Hepatocyte (in vitro differentiated cells): Measurements from ENCODE around the gene ALG3. TPM values are rescaled to one million over a fixed set of nuclear protein-coding genes. Genes with fewer than 3 reads are reported as not detected.
A peak's percentile ranks its signal among the peaks of the same experiment; 100 is the strongest.
"Not testable (repeated sequence)": the region's sequence is repeated elsewhere in the genome, so short reads cannot be mapped to it uniquely, and the experiment has no call there.

Experiments
- DNase-seq: peaks from one replicate; pipeline ENCODE4 v3.0.0-alpha.2; 2016; ENCODE audit warnings: low spot score
- H2AFZ ChIP-seq: fragments of 200-600 bp; sonication (generic); 2 replicates; pipeline ENCODE4 v1.6.0; 2016; ENCODE audit warnings: antibody characterized with exemption, mild to moderate bottlenecking
- H3K27ac ChIP-seq: fragments of 200-600 bp; sonication (generic); 2 replicates; pipeline ENCODE4 v1.5.1; 2016; ENCODE audit warnings: mild to moderate bottlenecking
- H3K27me3 ChIP-seq: fragments of 200-600 bp; sonication (generic); 2 replicates; pipeline ENCODE4 v1.6.1; 2016
- H3K36me3 ChIP-seq: fragments of 200-600 bp; sonication (generic); replicated peaks from 2 replicates; pipeline ENCODE4 v1.5.1; 2016; ENCODE audit warnings: low read depth; ENCODE audit not compliant: insufficient read depth
- H3K4me1 ChIP-seq: fragments of 200-600 bp; sonication (generic); 2 replicates; pipeline ENCODE4 v1.5.1; 2016; ENCODE audit warnings: mild to moderate bottlenecking, moderate library complexity; ENCODE audit not compliant: insufficient read depth
- H3K4me2 ChIP-seq: fragments of 200-600 bp; sonication (generic); 2 replicates; pipeline ENCODE4 v1.6.0; 2016
- H3K4me3 ChIP-seq: fragments of 200-600 bp; sonication (generic); 2 replicates; pipeline ENCODE4 v1.5.1; 2016; ENCODE audit warnings: mild to moderate bottlenecking
- H3K79me2 ChIP-seq: fragments of 200-600 bp; sonication (generic); 2 replicates; pipeline ENCODE4 v1.6.0; 2017; ENCODE audit warnings: mild to moderate bottlenecking
- H3K9me2 ChIP-seq: fragments of 200-600 bp; sonication (generic); replicated peaks from 2 replicates; pipeline ENCODE4 v1.6.0; 2017; ENCODE audit warnings: mild to moderate bottlenecking; ENCODE audit not compliant: insufficient read depth
- H3K9me3 ChIP-seq: fragments of 200-600 bp; sonication (generic); 2 replicates; pipeline ENCODE4 v1.5.1; 2016; ENCODE audit warnings: low read depth, mild to moderate bottlenecking
- H4K20me1 ChIP-seq: fragments of 200-600 bp; sonication (generic); 2 replicates; pipeline ENCODE4 v1.6.0; 2016; ENCODE audit warnings: mild to moderate bottlenecking; ENCODE audit not compliant: insufficient read depth, poor library complexity, severe bottlenecking
- CTCF ChIP-seq: fragments of 200-600 bp; sonication (generic); IDR thresholded peaks from 2 replicates; pipeline ENCODE4 v1.5.1; 2016; ENCODE audit warnings: antibody characterized with exemption, mild to moderate bottlenecking; ENCODE audit not compliant: poor library complexity
- EZH2 ChIP-seq: fragments of 200-600 bp; sonication (generic); IDR thresholded peaks from 2 replicates; pipeline ENCODE4 v1.6.1; 2016; ENCODE audit warnings: antibody characterized with exemption, mild to moderate bottlenecking, borderline replicate concordance
- EZH2phosphoT487 ChIP-seq: fragments of 200-600 bp; sonication (generic); IDR thresholded peaks from one replicate; pipeline ENCODE4 v1.6.1; 2018; ENCODE audit warnings: antibody characterized with exemption, mild to moderate bottlenecking, low read depth, moderate library complexity; ENCODE audit not compliant: unreplicated experiment, severe bottlenecking
- WGBS: methylation state at CpG from one replicate; pipeline ENCODE4 v1.1.6; 2016; ENCODE audit warnings: low lambda C conversion rate; ENCODE audit errors: missing lambda C conversion rate; 5-methylcytosine and 5-hydroxymethylcytosine counted together
- polyA plus RNA-seq: library from polyadenylated mRNA; unstranded; fragments of >200 nt; fragmentation: Nextera tagmentation; extraction: Ambion mirVana; gene quantifications from 2 replicates; pipeline ENCODE4 v1.2.1, GENCODE V29; 2016
- total RNA-seq: library from RNA; depleted of rRNA; stranded (reverse); fragments of >200 nt; gene quantifications from 2 replicates; pipeline ENCODE4 v1.2.3, GENCODE V29; 2014

ALG3 gene
- total and polyA plus RNA-seq, 2 experiments from 2014 or later: 52.3 to 122 TPM

GRCh38 chr3:184272269-184272668 lies 23.5 kb upstream of the ALG3 start:
- Histone ChIP-seq H3K4me3 (no peak overlapping the region), H3K4me1 (no peaks in the 10 kb centered on the region), H3K36me3 (no peaks in the 10 kb centered on the region), H3K27me3 (peaks cover 50% of the 10 kb centered on the region), H3K79me2 (no peaks in the 10 kb centered on the region), H3K27ac (no peak overlapping the region), H4K20me1 (no peaks in the 10 kb centered on the region), H3K9me2 (no peaks in the 10 kb centered on the region), H2AFZ (no peak overlapping the region), H3K9me3 (no peaks in the 10 kb centered on the region), H3K4me2 (no peak overlapping the region)
- DNase-seq: no peak
- TF ChIP-seq EZH2phosphoT487 (no peak), EZH2 (no peak), CTCF (no peak)
- no CpG with 5 or more reads among the region's 1 CpG for WGBS

- not testable (repeated sequence) for H3K4me3 ChIP-seq, H3K79me2 ChIP-seq, H3K27ac ChIP-seq, H3K9me2 ChIP-seq, H3K4me2 ChIP-seq, H3K9me3 ChIP-seq, DNase-seq, H3K4me1 ChIP-seq, H3K36me3 ChIP-seq, H4K20me1 ChIP-seq, H2AFZ ChIP-seq
- WGBS: 100% methylated on average over 1 of the region's 1 CpG
- H3K27me3 ChIP-seq: peaks cover 38% of the 10 kb centered on the region
Observed at GRCh38 chr3:184267249-184267648, 18.5 kb upstream of the ALG3 start.

GRCh38 chr3:184262764-184263179 lies 14.0 kb upstream of the ALG3 start:
- no peak for DNase-seq
- no peaks in the 10 kb centered on the region for H4K20me1 ChIP-seq
- H2AFZ ChIP-seq: no peak overlapping the region
- H3K4me1 ChIP-seq: peaks cover 19% of the 10 kb centered on the region
- H3K4me3 ChIP-seq: no peak overlapping the region
- no peaks in the 10 kb centered on the region for H3K36me3 ChIP-seq
- H3K27ac ChIP-seq: no peak overlapping the region
- H3K9me3 ChIP-seq: no peaks in the 10 kb centered on the region
- TF ChIP-seq EZH2phosphoT487 (peak; percentile 31), EZH2 (no peak), CTCF (no peak)
- peak overlapping the region; percentile 97 for H3K4me2 ChIP-seq
- WGBS: 27% methylated on average over 15 of the region's 15 CpGs
- H3K9me2 ChIP-seq: no peaks in the 10 kb centered on the region
- H3K27me3 ChIP-seq: peaks cover 58% of the 10 kb centered on the region
- H3K79me2 ChIP-seq: no peaks in the 10 kb centered on the region

GRCh38 chr3:184261854-184262763 lies 13.3 kb upstream of the ALG3 start:
- Histone ChIP-seq H3K4me3 (peak overlapping the region; percentile 18), H3K4me2 (peak overlapping the region; percentile 97), H4K20me1 (no peaks in the 10 kb centered on the region), H3K4me1 (peaks cover 19% of the 10 kb centered on the region), H3K27ac (no peak overlapping the region), H3K27me3 (peaks cover 58% of the 10 kb centered on the region), H2AFZ (no peak overlapping the region), H3K79me2 (no peaks in the 10 kb centered on the region), H3K36me3 (no peaks in the 10 kb centered on the region), H3K9me2 (no peaks in the 10 kb centered on the region), H3K9me3 (no peaks in the 10 kb centered on the region)
- 2% methylated on average over 49 of the region's 66 CpGs for WGBS
- TF ChIP-seq CTCF: no peak
- TF ChIP-seq EZH2phosphoT487: peak; percentile 16
- TF ChIP-seq EZH2: peak; percentile 68
- DNase-seq: peak; percentile 54
